Nucleus accumbens (tissue), 56 donors: ENCODE data around the gene HYDIN.
"Not testable (repeated sequence)": the region's sequence is repeated elsewhere in the genome, so short reads cannot be mapped to it uniquely, and the experiment has no call there.

ENCODE experiments used
- DNase-seq, 56 donors: peaks; one replicate each; lab custom pipeline; 2025; lab: John Stamatoyannopoulos, UW

HYDIN gene

GRCh38 chr16:71151654-71152053, 78.9 kb downstream of the HYDIN start:
- not testable (repeated sequence) for DNase-seq

GRCh38 chr16:71143246-71143645, 87.3 kb downstream of the HYDIN start:
- not testable (repeated sequence) for DNase-seq

GRCh38 chr16:71110565-71110964, 120.0 kb downstream of the HYDIN start:
- not testable (repeated sequence) for DNase-seq

- DNase-seq = not testable (repeated sequence)
Observed at GRCh38 chr16:71109656-71110208, 120.8 kb downstream of the HYDIN start.

GRCh38 chr16:71105881-71106280, 124.6 kb downstream of the HYDIN start:
- not testable (repeated sequence) for DNase-seq

GRCh38 chr16:71083573-71083972, 146.9 kb downstream of the HYDIN start:
- DNase-seq = not testable (repeated sequence)

GRCh38 chr16:71080777-71081176, 149.7 kb downstream of the HYDIN start:
- not testable (repeated sequence) for DNase-seq

- DNase-seq = not testable (repeated sequence)
Observed at GRCh38 chr16:71080262-71080661, 150.3 kb downstream of the HYDIN start.

GRCh38 chr16:71070651-71071050, 159.9 kb downstream of the HYDIN start:
- DNase-seq = not testable (repeated sequence)

GRCh38 chr16:71069842-71070241, 160.7 kb downstream of the HYDIN start:
- not testable (repeated sequence) for DNase-seq

- not testable (repeated sequence) for DNase-seq
Observed at GRCh38 chr16:71053897-71054609, 176.5 kb downstream of the HYDIN start.

- not testable (repeated sequence) for DNase-seq
Observed at GRCh38 chr16:71050307-71050706, 180.2 kb downstream of the HYDIN start.

GRCh38 chr16:71039368-71040111, 191.0 kb downstream of the HYDIN start:
- not testable (repeated sequence) for DNase-seq

GRCh38 chr16:71038421-71038820, 192.1 kb downstream of the HYDIN start:
- DNase-seq = not testable (repeated sequence)

GRCh38 chr16:71037987-71038386, 192.5 kb downstream of the HYDIN start:
- DNase-seq = not testable (repeated sequence)

GRCh38 chr16:71028032-71028727, 202.3 kb downstream of the HYDIN start:
- not testable (repeated sequence) for DNase-seq

- not testable (repeated sequence) for DNase-seq
Observed at GRCh38 chr16:71027511-71027910, 203.0 kb downstream of the HYDIN start.

GRCh38 chr16:71023851-71024439, 206.6 kb downstream of the HYDIN start:
- not testable (repeated sequence) for DNase-seq

GRCh38 chr16:71021961-71022537, 208.5 kb downstream of the HYDIN start:
- DNase-seq = not testable (repeated sequence)
